Measurements from ENCODE around the gene NES.

GRCh38 chr1:156673387-156674121, 3.7 kb downstream of the NES start:
- TF ChIP-seq CTCF (IDR thresholded peaks at IDR 0.05) = no peak
- peak in 1 of 2 donors; percentile 8 for TF ChIP-seq EP300 (IDR thresholded peaks at IDR 0.05)
- no peak for TF ChIP-seq POLR2A (IDR thresholded peaks at IDR 0.05)

All from tibial nerve (tissue), 4 donors.